ENCODE measurements around the gene ARHGAP31. TPM values are rescaled to one million over a fixed set of nuclear protein-coding genes. Genes with fewer than 3 reads are reported as not detected.

The ARHGAP31 gene
- total RNA-seq, 1 donor from 2014 or later: 23.7 TPM

DNA sequence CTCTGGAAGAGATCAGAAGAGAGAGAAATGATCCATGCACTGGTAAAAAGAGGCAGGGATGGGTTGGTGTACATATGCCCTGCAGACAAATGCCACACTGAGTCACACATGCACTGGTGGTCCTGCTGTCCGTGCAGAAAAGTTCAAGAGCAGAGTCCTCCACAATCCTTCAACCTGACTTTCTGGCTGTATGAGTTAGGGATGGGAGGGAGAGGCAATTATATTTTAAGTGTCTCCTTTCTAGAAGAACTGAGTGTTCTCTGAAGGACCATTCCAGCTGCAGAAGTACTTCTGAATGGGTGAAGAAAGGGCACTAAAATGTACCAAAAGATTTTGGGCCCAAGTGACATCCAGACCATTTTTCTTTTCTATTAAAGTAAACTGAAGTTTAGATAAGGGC is 142.8 kb downstream of the ARHGAP31 start:
- no peak for ATAC-seq (ENCODE audit: low read depth)
- intact Hi-C loops (cut with micrococcal nuclease): no loop called here
- no peak overlapping the region for H3K27ac Mint-ChIP-seq
- no peaks in the 10 kb centered on the region for H3K4me1 Mint-ChIP-seq
- TF ChIP-seq, protein P1, sequence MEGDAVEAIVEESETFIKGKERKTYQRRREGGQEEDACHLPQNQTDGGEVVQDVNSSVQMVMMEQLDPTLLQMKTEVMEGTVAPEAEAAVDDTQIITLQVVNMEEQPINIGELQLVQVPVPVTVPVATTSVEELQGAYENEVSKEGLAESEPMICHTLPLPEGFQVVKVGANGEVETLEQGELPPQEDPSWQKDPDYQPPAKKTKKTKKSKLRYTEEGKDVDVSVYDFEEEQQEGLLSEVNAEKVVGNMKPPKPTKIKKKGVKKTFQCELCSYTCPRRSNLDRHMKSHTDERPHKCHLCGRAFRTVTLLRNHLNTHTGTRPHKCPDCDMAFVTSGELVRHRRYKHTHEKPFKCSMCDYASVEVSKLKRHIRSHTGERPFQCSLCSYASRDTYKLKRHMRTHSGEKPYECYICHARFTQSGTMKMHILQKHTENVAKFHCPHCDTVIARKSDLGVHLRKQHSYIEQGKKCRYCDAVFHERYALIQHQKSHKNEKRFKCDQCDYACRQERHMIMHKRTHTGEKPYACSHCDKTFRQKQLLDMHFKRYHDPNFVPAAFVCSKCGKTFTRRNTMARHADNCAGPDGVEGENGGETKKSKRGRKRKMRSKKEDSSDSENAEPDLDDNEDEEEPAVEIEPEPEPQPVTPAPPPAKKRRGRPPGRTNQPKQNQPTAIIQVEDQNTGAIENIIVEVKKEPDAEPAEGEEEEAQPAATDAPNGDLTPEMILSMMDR (IDR thresholded peaks at IDR 0.05): no peak
- H3K36me3 Mint-ChIP-seq (ENCODE audit: low read depth): peaks cover 83% of the 10 kb centered on the region
- DNase-seq: no peak
- POLR2A ChIA-PET: interaction anchor here (0.5 kb wide), 1 partner anchor 62 kb away, joined by 4 read pairs; the partner anchor contains the start of gene TIMMDC1
- no peaks in the 10 kb centered on the region for H3K27me3 Mint-ChIP-seq
- no peak overlapping the region for H3K4me3 Mint-ChIP-seq
- CTCF ChIA-PET: interaction anchor here (1.0 kb wide), 1 partner anchor 12 kb away, joined by 3 read pairs; no protein-coding TSS in a partner anchor
- H3K9me3 Mint-ChIP-seq: no peaks in the 10 kb centered on the region

DNA sequence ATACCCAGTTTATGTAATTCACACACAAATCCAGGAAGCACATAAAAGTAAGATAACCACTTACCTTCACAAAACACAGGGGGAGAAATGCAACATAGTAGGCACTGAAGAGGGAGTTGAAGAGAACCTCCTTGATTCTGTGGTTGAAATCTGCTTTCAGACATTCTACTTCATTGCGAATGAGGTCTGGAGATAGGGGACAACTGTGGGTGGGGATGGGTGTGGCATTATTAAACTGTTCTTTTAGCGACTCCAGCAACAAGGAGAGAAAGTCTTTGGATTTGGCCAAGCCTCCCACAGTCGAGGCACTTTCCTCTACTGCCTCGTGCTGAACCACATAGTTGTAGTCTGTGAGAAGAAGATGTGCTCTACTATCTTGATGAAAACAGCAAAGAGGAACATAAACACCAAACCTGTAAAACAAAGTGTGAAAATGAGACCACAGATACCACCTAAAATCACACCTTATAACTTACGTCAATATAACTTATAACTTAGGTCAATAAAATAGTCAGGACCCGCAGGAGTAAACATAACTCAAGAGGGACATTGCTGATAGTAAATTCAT is 143.6 kb downstream of the ARHGAP31 start:
- ChIA-PET CTCF (no interaction called here), POLR2A (no interaction called here)
- no peak overlapping the region for H3K4me3 Mint-ChIP-seq
- intact Hi-C loops (cut with micrococcal nuclease): no loop called here
- DNase-seq (no peak), ATAC-seq (ENCODE audit: low read depth) (no peak)
- peaks cover 84% of the 10 kb centered on the region for H3K36me3 Mint-ChIP-seq (ENCODE audit: low read depth)
- no peaks in the 10 kb centered on the region for H3K27me3 Mint-ChIP-seq
- H3K27ac Mint-ChIP-seq: no peak overlapping the region
- TF ChIP-seq, protein P1 (IDR thresholded peaks at IDR 0.05): no peak
- H3K4me1 Mint-ChIP-seq: no peaks in the 10 kb centered on the region
- H3K9me3 Mint-ChIP-seq: no peaks in the 10 kb centered on the region

DNA sequence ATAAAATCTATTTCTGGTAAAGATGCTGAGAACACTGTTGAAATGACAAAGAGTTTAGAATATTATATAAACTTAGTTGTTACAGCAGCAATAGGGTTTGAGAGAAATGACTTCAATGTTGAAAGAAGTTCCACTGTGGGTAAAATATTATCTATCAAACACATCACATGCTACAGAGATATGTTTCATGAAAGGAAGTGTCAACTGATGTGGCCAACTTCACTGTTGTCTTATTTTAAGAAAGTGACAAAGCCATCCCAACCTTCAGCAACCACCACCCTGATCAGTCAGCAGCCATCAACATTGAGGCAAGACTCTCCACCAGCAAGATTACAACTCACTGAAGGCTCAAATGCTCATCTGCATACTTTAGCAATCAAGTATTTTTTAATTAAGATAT is 149.0 kb downstream of the ARHGAP31 start:
- intact Hi-C loops (cut with micrococcal nuclease): no loop called here
- no peak for DNase-seq
- Mint-ChIP-seq H3K36me3 (ENCODE audit: low read depth) (peaks cover 65% of the 10 kb centered on the region), H3K4me1 (no peaks in the 10 kb centered on the region), H3K9me3 (no peaks in the 10 kb centered on the region), H3K4me3 (no peak overlapping the region), H3K27me3 (no peaks in the 10 kb centered on the region), H3K27ac (no peak overlapping the region)
- ChIA-PET POLR2A (no interaction called here), CTCF (no interaction called here)
- no peak for ATAC-seq (ENCODE audit: low read depth)
- TF ChIP-seq, protein P1 (IDR thresholded peaks at IDR 0.05): no peak

DNA sequence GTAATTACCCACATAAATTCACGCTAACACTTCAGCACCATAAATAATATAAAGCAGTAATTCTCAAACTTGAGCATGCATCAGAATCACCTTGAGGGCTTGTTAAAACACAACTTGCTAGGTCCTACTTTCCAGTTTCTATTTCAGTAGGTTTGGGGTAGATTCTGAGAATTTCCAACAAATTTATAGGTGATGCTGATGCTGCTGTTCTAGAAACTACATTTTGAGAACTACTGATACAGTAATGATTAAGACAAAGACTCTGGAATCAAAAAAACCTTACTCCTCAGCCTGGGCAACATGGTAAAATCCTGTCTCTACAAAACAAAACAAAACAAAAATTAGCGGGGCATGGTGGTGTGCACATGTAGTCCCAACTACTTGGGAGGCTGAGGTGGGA is 150.4 kb downstream of the ARHGAP31 start:
- POLR2A ChIA-PET: no interaction called here
- no peak overlapping the region for H3K27ac Mint-ChIP-seq

DNA sequence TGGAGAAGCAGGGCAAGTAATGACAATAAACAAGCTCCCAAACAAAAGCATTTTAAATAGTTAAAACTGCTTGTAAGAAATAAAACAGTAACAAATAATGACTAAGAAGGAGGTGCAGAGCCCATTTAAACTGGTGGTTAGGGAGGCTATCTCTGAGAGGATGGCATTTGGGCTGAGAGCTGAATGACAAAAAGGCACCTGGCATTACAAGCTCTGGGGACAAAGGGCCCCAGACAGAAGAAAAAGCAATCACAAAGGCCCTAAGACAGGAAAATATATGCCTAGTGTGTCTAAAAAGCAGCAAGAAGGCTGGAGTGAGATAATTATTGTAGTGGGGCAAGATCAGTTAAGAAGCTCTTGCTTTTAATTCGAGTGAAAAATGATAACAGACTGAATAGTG is 159.6 kb downstream of the ARHGAP31 start:
- intact Hi-C loops (cut with micrococcal nuclease): no loop called here
- Mint-ChIP-seq H3K4me3 (no peak overlapping the region), H3K9me3 (no peaks in the 10 kb centered on the region), H3K27ac (no peak overlapping the region), H3K27me3 (no peaks in the 10 kb centered on the region), H3K4me1 (no peaks in the 10 kb centered on the region), H3K36me3 (ENCODE audit: low read depth) (peaks cover 78% of the 10 kb centered on the region)
- TF ChIP-seq, protein P1 (IDR thresholded peaks at IDR 0.05): no peak
- POLR2A ChIA-PET: interaction anchor here (2.0 kb wide), 1 partner anchor 10 kb away, joined by 6 read pairs; the partner anchor contains the start of gene TMEM39A
- DNase-seq: no peak
- no peak for ATAC-seq (ENCODE audit: low read depth)
- CTCF ChIA-PET: no interaction called here

More for the DNA sequence above, 150.4 kb downstream of the ARHGAP31 start:
- TF ChIP-seq, protein P1 (IDR thresholded peaks at IDR 0.05): no peak
- H3K36me3 Mint-ChIP-seq (ENCODE audit: low read depth): peaks cover 64% of the 10 kb centered on the region
- ATAC-seq (ENCODE audit: low read depth): no peak
- no peak overlapping the region for H3K4me3 Mint-ChIP-seq
- H3K9me3 Mint-ChIP-seq: no peaks in the 10 kb centered on the region
- H3K4me1 Mint-ChIP-seq: no peaks in the 10 kb centered on the region
- no peak for DNase-seq
- H3K27me3 Mint-ChIP-seq: no peaks in the 10 kb centered on the region
- intact Hi-C loops (cut with micrococcal nuclease): no loop called here
- CTCF ChIA-PET: no interaction called here
